Measurements from ENCODE around the gene TMEM132E. TPM values are rescaled to one million over a fixed set of nuclear protein-coding genes. Genes with fewer than 3 reads are reported as not detected.

Gene TMEM132E
- total and polyA plus RNA-seq, 2 of the 8 experiments (the other 6 are each of a cell fraction or from before 2014, with no cell fraction given): 0.45 to 0.60 TPM

DNA sequence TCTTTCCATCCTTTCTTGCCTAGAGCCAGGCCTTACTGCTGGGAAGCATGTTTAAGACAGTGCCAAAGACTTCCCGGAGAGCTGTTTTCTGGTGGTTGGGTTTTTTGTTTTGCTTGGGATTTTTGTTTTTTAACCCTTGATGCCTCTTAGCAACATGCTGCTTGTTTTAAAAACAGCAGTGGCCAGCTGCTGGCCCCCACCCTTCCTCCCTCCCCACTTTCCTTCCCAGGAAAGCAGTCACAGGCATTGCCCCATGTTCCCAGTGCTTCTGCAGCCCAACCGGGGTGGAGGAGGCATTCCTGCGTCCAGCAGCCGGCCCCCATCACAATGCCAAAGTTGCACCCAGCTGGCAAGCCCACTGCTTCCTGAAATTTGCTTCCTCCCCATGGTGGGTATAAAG, 12.6 kb downstream of the TMEM132E start:
- Histone ChIP-seq H3K27ac (ENCODE audit: low read depth, low read length) (no peak overlapping the region), H4K91ac (replicated peaks; ENCODE audit: insufficient read length, low read length) (no peak overlapping the region), H3K18ac (ENCODE audit: extremely low read depth, low read length) (no peak overlapping the region), H4K8ac (ENCODE audit: extremely low read depth, insufficient read depth, low read length) (no peak overlapping the region), H3K9me3 (ENCODE audit: insufficient read depth in 2 of 2, low read depth in 1 of 2, low read length in 1 of 2) (no peaks in the 10 kb centered on the region), H4K5ac (ENCODE audit: insufficient read length, low read depth, low read length) (no peak overlapping the region), H3K23me2 (ENCODE audit: low read depth, low read length) (no peaks in the 10 kb centered on the region), H3K4me2 (ENCODE audit: insufficient read depth in 1 of 2, low read depth in 2 of 2, low read length in 2 of 2) (no peak overlapping the region), H2AK5ac (ENCODE audit: low read depth, low read length) (no peak overlapping the region), H3K4me1 (replicated peaks in 1 of 4; ENCODE audit: control insufficient read depth in 3 of 4, insufficient read depth in 4 of 4, low read length in 3 of 4) (peaks cover 0 to 5% (median 1%) of the 10 kb centered on the region in 4 experiments; a peak in 4 of 7 replicates), H3K27me3 (replicated peaks in 1 of 4; ENCODE audit: control insufficient read depth in 3 of 4, extremely low read depth in 1 of 4, insufficient read depth in 3 of 4, low read length in 3 of 4) (peaks cover 5 to 40% (median 24%) of the 10 kb centered on the region in 4 experiments), H3K4me3 (ENCODE audit: extremely low read depth in 1 of 4, insufficient read depth in 2 of 4, low read depth in 3 of 4, low read length in 4 of 4) (no peak overlapping the region), H3K9ac (replicated peaks in 1 of 4; ENCODE audit: extremely low read depth in 1 of 4, low read depth in 3 of 4, low read length in 3 of 4) (no peak overlapping the region), H2BK5ac (ENCODE audit: low read depth, low read length) (no peak overlapping the region), H2BK20ac (ENCODE audit: low read length) (no peak overlapping the region), H4K20me1 (replicated peaks in 1 of 2; ENCODE audit: control insufficient read depth in 1 of 2, insufficient read depth in 2 of 2, low read length in 2 of 2) (peaks cover 0 to 2% of the 10 kb centered on the region in 2 experiments), H3K56ac (replicated peaks; ENCODE audit: insufficient read length, low read depth, low read length) (no peak overlapping the region), H2BK12ac (ENCODE audit: low read depth, low read length) (no peak overlapping the region), H3K79me2 (ENCODE audit: control insufficient read depth in 1 of 2, insufficient read depth in 2 of 2, low read length in 2 of 2) (no peaks in the 10 kb centered on the region), H2BK15ac (ENCODE audit: low read length) (no peak overlapping the region), H2BK120ac (replicated peaks; ENCODE audit: low read depth, low read length) (no peak overlapping the region), H3K14ac (ENCODE audit: insufficient read length) (no peak overlapping the region), H3K79me1 (ENCODE audit: low read depth, low read length) (no peaks in the 10 kb centered on the region), H2AFZ (ENCODE audit: low read length) (no peak overlapping the region), H3K36me3 (ENCODE audit: control insufficient read depth in 2 of 4, insufficient read depth in 4 of 4, low read length in 3 of 4) (no peaks in the 10 kb centered on the region), H3K23ac (ENCODE audit: insufficient read length) (no peak overlapping the region), H3K4ac (replicated peaks; ENCODE audit: insufficient read length, low read depth, low read length) (no peak overlapping the region)
- ChIA-PET CTCF (ENCODE audit: partially characterized antibody) (interaction anchor here (1.1 kb wide), 2 partner anchors 10 to 39 kb away, joined by 3 to 6 read pairs; no protein-coding TSS in a partner anchor), POLR2A (ENCODE audit: partially characterized antibody) (no interaction called here)
- no peak for TF ChIP-seq ZNF274 (IDR thresholded peaks at IDR 0.05; ENCODE audit: borderline replicate concordance, extremely low read depth, low read length)
- no peak for TF ChIP-seq JUN (IDR thresholded peaks at IDR 0.05; ENCODE audit: low read depth, low read length)
- no peak for TF ChIP-seq POLR2AphosphoS5 (IDR thresholded peaks at IDR 0.05; ENCODE audit: low read depth, low read length)
- TF ChIP-seq KDM1A (IDR thresholded peaks at IDR 0.05; ENCODE audit: borderline replicate concordance, low read length): no peak
- no peak for TF ChIP-seq RAD21 (IDR thresholded peaks at IDR 0.05 in 1 of 2, conservative IDR thresholded peaks at IDR 0.05 in 1 of 2; ENCODE audit: low read depth in 2 of 2, low read length in 2 of 2)
- TF ChIP-seq SP2 (IDR thresholded peaks at IDR 0.05; ENCODE audit: low read length): no peak
- no peak for TF ChIP-seq RNF2 (IDR thresholded peaks at IDR 0.05; ENCODE audit: borderline replicate concordance, low read depth, low read length, missing control alignments, poor library complexity, severe bottlenecking)
- TF ChIP-seq ASH2L (IDR thresholded peaks at IDR 0.05; ENCODE audit: low read length): no peak
- FAIRE-seq (no peak), DNase-seq (ENCODE audit: low read depth in 1 of 2, low spot score in 2 of 2) (no peak)
- 79% methylated on average over 4 of the region's 4 CpGs; no CpG with 5 or more reads in 1 of the 2 experiments for WGBS, 2 experiments (ENCODE audit: extremely low coverage in 1 of 2, insufficient coverage in 1 of 2, insufficient read length in 1 of 2, insufficient replicate concordance in 2 of 2, low coverage in 1 of 2, low lambda C conversion rate in 2 of 2, missing lambda C conversion rate in 1 of 2)

Measured in H1 (cell line).